Hepatocyte (in vitro differentiated cells): Measurements from ENCODE around the gene IRGC. TPM values are rescaled to one million over a fixed set of nuclear protein-coding genes. Genes with fewer than 3 reads are reported as not detected.

Source experiments
- DNase-seq: peaks from one replicate; pipeline ENCODE4 v3.0.0-alpha.2; 2016; ENCODE audit warnings: low spot score
- H2AFZ ChIP-seq: fragments of 200-600 bp; sonication (generic); 2 replicates; pipeline ENCODE4 v1.6.0; 2016; ENCODE audit warnings: antibody characterized with exemption, mild to moderate bottlenecking
- H3K27ac ChIP-seq: fragments of 200-600 bp; sonication (generic); 2 replicates; pipeline ENCODE4 v1.5.1; 2016; ENCODE audit warnings: mild to moderate bottlenecking
- H3K27me3 ChIP-seq: fragments of 200-600 bp; sonication (generic); 2 replicates; pipeline ENCODE4 v1.6.1; 2016
- H3K36me3 ChIP-seq: fragments of 200-600 bp; sonication (generic); replicated peaks from 2 replicates; pipeline ENCODE4 v1.5.1; 2016; ENCODE audit warnings: low read depth; ENCODE audit not compliant: insufficient read depth
- H3K4me1 ChIP-seq: fragments of 200-600 bp; sonication (generic); 2 replicates; pipeline ENCODE4 v1.5.1; 2016; ENCODE audit warnings: mild to moderate bottlenecking, moderate library complexity; ENCODE audit not compliant: insufficient read depth
- H3K4me2 ChIP-seq: fragments of 200-600 bp; sonication (generic); 2 replicates; pipeline ENCODE4 v1.6.0; 2016
- H3K4me3 ChIP-seq: fragments of 200-600 bp; sonication (generic); 2 replicates; pipeline ENCODE4 v1.5.1; 2016; ENCODE audit warnings: mild to moderate bottlenecking
- H3K79me2 ChIP-seq: fragments of 200-600 bp; sonication (generic); 2 replicates; pipeline ENCODE4 v1.6.0; 2017; ENCODE audit warnings: mild to moderate bottlenecking
- H3K9me2 ChIP-seq: fragments of 200-600 bp; sonication (generic); replicated peaks from 2 replicates; pipeline ENCODE4 v1.6.0; 2017; ENCODE audit warnings: mild to moderate bottlenecking; ENCODE audit not compliant: insufficient read depth
- H3K9me3 ChIP-seq: fragments of 200-600 bp; sonication (generic); 2 replicates; pipeline ENCODE4 v1.5.1; 2016; ENCODE audit warnings: low read depth, mild to moderate bottlenecking
- H4K20me1 ChIP-seq: fragments of 200-600 bp; sonication (generic); 2 replicates; pipeline ENCODE4 v1.6.0; 2016; ENCODE audit warnings: mild to moderate bottlenecking; ENCODE audit not compliant: insufficient read depth, poor library complexity, severe bottlenecking
- EZH2 ChIP-seq: fragments of 200-600 bp; sonication (generic); IDR thresholded peaks from 2 replicates; pipeline ENCODE4 v1.6.1; 2016; ENCODE audit warnings: antibody characterized with exemption, mild to moderate bottlenecking, borderline replicate concordance
- EZH2phosphoT487 ChIP-seq: fragments of 200-600 bp; sonication (generic); IDR thresholded peaks from one replicate; pipeline ENCODE4 v1.6.1; 2018; ENCODE audit warnings: antibody characterized with exemption, mild to moderate bottlenecking, low read depth, moderate library complexity; ENCODE audit not compliant: unreplicated experiment, severe bottlenecking
- WGBS: methylation state at CpG from one replicate; pipeline ENCODE4 v1.1.6; 2016; ENCODE audit warnings: low lambda C conversion rate; ENCODE audit errors: missing lambda C conversion rate; 5-methylcytosine and 5-hydroxymethylcytosine counted together
- polyA plus RNA-seq: library from polyadenylated mRNA; unstranded; fragments of >200 nt; fragmentation: Nextera tagmentation; extraction: Ambion mirVana; gene quantifications from 2 replicates; pipeline ENCODE4 v1.2.1, GENCODE V29; 2016
- total RNA-seq: library from RNA; depleted of rRNA; stranded (reverse); fragments of >200 nt; gene quantifications from 2 replicates; pipeline ENCODE4 v1.2.3, GENCODE V29; 2014
- TF ChIP-seq, protein P1 (sequence below): fragments of 200-600 bp; sonication (generic); IDR thresholded peaks from 2 replicates; pipeline ENCODE4 v1.5.1; 2016; ENCODE audit warnings: antibody characterized with exemption, mild to moderate bottlenecking; ENCODE audit not compliant: poor library complexity

IRGC gene
- total and polyA plus RNA-seq, 2 experiments from 2014 or later: not detected

DNA sequence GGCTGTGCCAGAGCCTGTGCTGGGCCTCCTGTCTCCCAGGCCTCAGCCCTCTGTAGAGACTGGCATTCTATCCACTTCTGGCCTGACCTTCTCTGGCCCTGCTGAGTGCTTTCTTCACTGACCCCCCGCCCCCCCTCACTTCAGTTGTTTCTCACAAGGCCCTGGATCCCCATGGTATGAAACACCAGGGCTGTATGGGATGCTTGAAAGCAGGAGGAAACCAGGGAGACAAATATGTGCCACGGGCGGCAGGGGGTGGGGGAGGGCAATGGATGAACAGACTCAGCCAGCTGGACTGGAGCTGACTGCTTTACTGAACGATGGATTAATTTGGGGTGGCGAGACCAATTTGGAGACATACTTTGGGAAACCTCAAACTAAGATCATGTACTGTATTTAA is 14.0 kb downstream of the IRGC start:
- no peaks in the 10 kb centered on the region for H3K4me1 ChIP-seq
- H4K20me1 ChIP-seq: no peaks in the 10 kb centered on the region
- H3K9me2 ChIP-seq: no peaks in the 10 kb centered on the region
- no peaks in the 10 kb centered on the region for H3K27me3 ChIP-seq
- no peak overlapping the region for H3K27ac ChIP-seq
- TF ChIP-seq, protein P1, sequence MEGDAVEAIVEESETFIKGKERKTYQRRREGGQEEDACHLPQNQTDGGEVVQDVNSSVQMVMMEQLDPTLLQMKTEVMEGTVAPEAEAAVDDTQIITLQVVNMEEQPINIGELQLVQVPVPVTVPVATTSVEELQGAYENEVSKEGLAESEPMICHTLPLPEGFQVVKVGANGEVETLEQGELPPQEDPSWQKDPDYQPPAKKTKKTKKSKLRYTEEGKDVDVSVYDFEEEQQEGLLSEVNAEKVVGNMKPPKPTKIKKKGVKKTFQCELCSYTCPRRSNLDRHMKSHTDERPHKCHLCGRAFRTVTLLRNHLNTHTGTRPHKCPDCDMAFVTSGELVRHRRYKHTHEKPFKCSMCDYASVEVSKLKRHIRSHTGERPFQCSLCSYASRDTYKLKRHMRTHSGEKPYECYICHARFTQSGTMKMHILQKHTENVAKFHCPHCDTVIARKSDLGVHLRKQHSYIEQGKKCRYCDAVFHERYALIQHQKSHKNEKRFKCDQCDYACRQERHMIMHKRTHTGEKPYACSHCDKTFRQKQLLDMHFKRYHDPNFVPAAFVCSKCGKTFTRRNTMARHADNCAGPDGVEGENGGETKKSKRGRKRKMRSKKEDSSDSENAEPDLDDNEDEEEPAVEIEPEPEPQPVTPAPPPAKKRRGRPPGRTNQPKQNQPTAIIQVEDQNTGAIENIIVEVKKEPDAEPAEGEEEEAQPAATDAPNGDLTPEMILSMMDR: no peak
- TF ChIP-seq EZH2phosphoT487: no peak
- TF ChIP-seq EZH2: no peak
- H3K4me3 ChIP-seq: no peak overlapping the region
- H3K79me2 ChIP-seq: no peaks in the 10 kb centered on the region
- no peak overlapping the region for H2AFZ ChIP-seq
- H3K36me3 ChIP-seq: peaks cover 4% of the 10 kb centered on the region
- 88% methylated on average over 5 of the region's 5 CpGs for WGBS
- DNase-seq: no peak
- no peak overlapping the region for H3K4me2 ChIP-seq
- no peaks in the 10 kb centered on the region for H3K9me3 ChIP-seq

DNA sequence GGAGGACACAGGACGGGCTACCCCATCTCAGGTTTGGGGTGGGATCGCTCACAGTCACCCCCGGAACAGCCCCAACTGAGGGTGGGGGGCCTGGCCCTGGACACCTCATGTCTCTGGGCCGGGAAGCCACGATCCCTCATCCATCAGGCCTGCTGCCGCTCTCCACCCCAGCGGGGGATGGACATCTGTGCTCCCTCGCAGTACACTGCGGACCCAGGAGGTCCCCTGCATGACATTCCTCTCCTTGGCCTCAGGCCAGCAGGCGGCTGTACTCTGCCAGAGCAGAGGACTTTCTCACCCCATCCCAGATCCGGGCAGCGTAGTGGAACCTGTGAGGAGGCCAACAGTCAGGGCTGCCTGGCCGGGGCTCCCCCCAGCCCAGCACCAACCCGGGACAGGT is 15.5 kb downstream of the IRGC start:
- H2AFZ ChIP-seq: no peak overlapping the region
- no peaks in the 10 kb centered on the region for H3K27me3 ChIP-seq
- H3K79me2 ChIP-seq: no peaks in the 10 kb centered on the region
- TF ChIP-seq, protein P1: no peak
- TF ChIP-seq EZH2 (no peak), EZH2phosphoT487 (no peak)
- H3K36me3 ChIP-seq: peaks cover 4% of the 10 kb centered on the region
- WGBS: 94% methylated on average over 14 of the region's 14 CpGs
- no peaks in the 10 kb centered on the region for H3K4me1 ChIP-seq
- H3K4me3 ChIP-seq: no peak overlapping the region
- no peak for DNase-seq
- no peaks in the 10 kb centered on the region for H3K9me3 ChIP-seq
- H3K27ac ChIP-seq: no peak overlapping the region
- no peaks in the 10 kb centered on the region for H3K9me2 ChIP-seq
- H4K20me1 ChIP-seq: no peaks in the 10 kb centered on the region
- H3K4me2 ChIP-seq: no peak overlapping the region

GRCh38 chr19:43731846-43732245 is 16.0 kb downstream of the IRGC start:
- Histone ChIP-seq H3K36me3 (peaks cover 4% of the 10 kb centered on the region), H3K9me2 (no peaks in the 10 kb centered on the region), H3K27ac (no peak overlapping the region), H3K4me1 (no peaks in the 10 kb centered on the region), H3K4me3 (no peak overlapping the region), H3K4me2 (no peak overlapping the region), H4K20me1 (no peaks in the 10 kb centered on the region), H3K79me2 (no peaks in the 10 kb centered on the region), H3K9me3 (no peaks in the 10 kb centered on the region), H2AFZ (no peak overlapping the region), H3K27me3 (no peaks in the 10 kb centered on the region)
- DNase-seq: no peak
- WGBS: 88% methylated on average over 1 of the region's 1 CpG
- no peak for TF ChIP-seq EZH2phosphoT487
- no peak for TF ChIP-seq EZH2
- TF ChIP-seq, protein P1: no peak

DNA sequence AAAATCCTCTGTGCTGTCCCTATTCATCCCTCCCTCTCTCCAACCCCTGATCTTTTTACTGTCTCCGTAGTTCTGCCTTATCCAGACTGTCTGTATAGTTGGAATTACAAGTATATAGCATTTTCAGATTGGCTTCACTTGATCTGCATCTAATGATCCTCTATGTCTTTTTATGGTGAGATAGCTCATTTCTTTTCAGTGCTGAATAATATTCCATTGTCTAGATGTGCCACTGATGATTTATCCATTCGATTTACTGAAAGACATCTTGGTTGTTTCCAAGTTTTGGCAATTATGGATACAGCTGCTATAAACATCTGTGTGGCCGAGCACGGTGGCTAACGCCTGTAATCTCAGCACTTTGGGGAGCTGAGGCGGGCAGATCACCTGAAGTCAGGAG is 19.1 kb downstream of the IRGC start:
- H3K9me2 ChIP-seq: no peaks in the 10 kb centered on the region
- H3K4me2 ChIP-seq: no peak overlapping the region
- H3K27ac ChIP-seq: no peak overlapping the region
- H3K4me1 ChIP-seq: no peaks in the 10 kb centered on the region
- no peaks in the 10 kb centered on the region for H3K9me3 ChIP-seq
- no peak for DNase-seq
- TF ChIP-seq EZH2 (no peak), EZH2phosphoT487 (no peak)
- TF ChIP-seq, protein P1: no peak
- no peaks in the 10 kb centered on the region for H4K20me1 ChIP-seq
- H3K79me2 ChIP-seq: no peaks in the 10 kb centered on the region
- peaks cover 4% of the 10 kb centered on the region for H3K36me3 ChIP-seq
- H3K4me3 ChIP-seq: no peak overlapping the region
- no peaks in the 10 kb centered on the region for H3K27me3 ChIP-seq
- H2AFZ ChIP-seq: no peak overlapping the region
- 96% methylated on average over 6 of the region's 6 CpGs for WGBS
